Panc1 (cell line): ENCODE data around the gene CRMP1. TPM values are rescaled to one million over a fixed set of nuclear protein-coding genes. Genes with fewer than 3 reads are reported as not detected.
"Not testable (repeated sequence)": the region's sequence is repeated elsewhere in the genome, so short reads cannot be mapped to it uniquely, and the experiment has no call there.

Source experiments
- ATAC-seq: fragments of 200-7000 bp; cut with Tn5 transposase; 2 replicates; pipeline ENCODE4 v1.9.1; 2020; ENCODE audit warnings: mild to moderate bottlenecking, moderate library complexity
- BruUV-seq: library from RNA; stranded (reverse); fragments of 400-500 nt; replicated peaks from 2 replicates; lab custom pipeline; 2021; lab: Mats Ljungman, UMichigan
- CTCF ChIA-PET: fragments of 300-600 bp; sonication (Branson Sonifier 250); formaldehyde crosslinking; loops from one replicate; lab custom pipeline; 2022; ENCODE audit warnings: antibody characterized with exemption; lab: Charles Lee
- POLR2A ChIA-PET: fragments of 300-600 bp; sonication (Branson Sonifier 250); formaldehyde crosslinking; loops from one replicate; lab custom pipeline; 2022; ENCODE audit warnings: antibody characterized with exemption; lab: Charles Lee
- DNase-seq: peaks from one replicate; pipeline ENCODE4 v3.0.0-alpha.2; 2010; ENCODE audit warnings: low read depth, low spot score
- H3K27ac ChIP-seq: 2 replicates; pipeline ENCODE4 v1.5.1; 2011; ENCODE audit warnings: mild to moderate bottlenecking, low read length, inconsistent platforms
- H3K27me3 ChIP-seq: fragments of 200-500 bp; sonication (Bioruptor generic); 2 replicates; pipeline ENCODE4 v1.6.0; 2014; ENCODE audit warnings: low read length, inconsistent platforms; ENCODE audit not compliant: control insufficient read depth, insufficient read depth
- H3K36me3 ChIP-seq: fragments of 200-500 bp; sonication (Bioruptor generic); 2 replicates; pipeline ENCODE4 v1.5.1; 2014; ENCODE audit warnings: inconsistent platforms, mild to moderate bottlenecking, low read length, moderate library complexity; ENCODE audit not compliant: control insufficient read depth, insufficient read depth
- H3K4me1 ChIP-seq: 2 replicates; pipeline ENCODE4 v1.5.1; 2011; ENCODE audit warnings: inconsistent platforms, mild to moderate bottlenecking, low read length, moderate library complexity; ENCODE audit not compliant: control insufficient read depth, insufficient read depth
- H3K4me3 ChIP-seq, 2 experiments: 2 replicates each; pipeline ENCODE4 v1.5.1; 2011 to 2012; ENCODE audit warnings: low read depth in 2 of 2, low read length in 2 of 2, mild to moderate bottlenecking in 2 of 2, inconsistent platforms in 1 of 2, moderate library complexity in 1 of 2
- H3K9me3 ChIP-seq: fragments of 200-500 bp; sonication (Bioruptor generic); 2 replicates; pipeline ENCODE4 v1.5.1; 2014; ENCODE audit warnings: low read depth, mild to moderate bottlenecking, inconsistent platforms, low read length, moderate library complexity; ENCODE audit not compliant: control insufficient read depth, insufficient read depth
- POLR2AphosphoS5 ChIP-seq: IDR thresholded peaks from 2 replicates; pipeline ENCODE4 v1.6.1; 2012; ENCODE audit warnings: mild to moderate bottlenecking, low read depth, low read length, moderate library complexity
- REST ChIP-seq, 2 experiments: IDR thresholded peaks; 2 replicates each; pipeline ENCODE4 v1.6.1; 2011 to 2012; ENCODE audit warnings: low read depth in 2 of 2, control low read depth in 1 of 2, low read length in 1 of 2, mild to moderate bottlenecking in 1 of 2, moderate library complexity in 1 of 2; ENCODE audit not compliant: insufficient read depth in 1 of 2
- SIN3A ChIP-seq: IDR thresholded peaks from 2 replicates; pipeline ENCODE4 v1.6.1; 2012; ENCODE audit warnings: low read depth, mild to moderate bottlenecking, low read length, moderate library complexity, borderline replicate concordance; ENCODE audit not compliant: insufficient read depth
- TCF7L2 ChIP-seq: IDR thresholded peaks from 2 replicates; pipeline ENCODE4 v1.6.1; 2011; ENCODE audit warnings: mild to moderate bottlenecking, low read depth, low read length, inconsistent platforms
- in situ Hi-C: cut with HindIII; loops from 2 replicates; pipeline ENCODE4 v1.10.0; 2016; ENCODE audit warnings: low sequenced_read_pairs, low pct_unique_long_range_greater_than_20kb
- intact Hi-C: fragments of 100-400 bp; cut with micrococcal nuclease; formaldehyde crosslinking; loops from one replicate; pipeline ENCODE4 v1.10.0; 2022; ENCODE audit not compliant: unreplicated experiment
- total RNA-seq: library from RNA; stranded (reverse); gene quantifications from one replicate; pipeline ENCODE4 v1.2.1, GENCODE V29; 2021; ENCODE audit not compliant: unreplicated experiment
- TF ChIP-seq, protein P1 (sequence below): fragments of 450-650 bp; IDR thresholded peaks from 2 replicates; pipeline ENCODE4 v1.5.1; 2017; ENCODE audit warnings: mild to moderate bottlenecking

The CRMP1 gene
- total RNA-seq, 1 experiment from 2014 or later = 0.28 TPM

GRCh38 chr4:5857199-5857598 is 35.7 kb downstream of the CRMP1 start:
- ATAC-seq (no peak), DNase-seq (no peak)
- BruUV-seq = no TSS peak
- no peaks in the 10 kb centered on the region for H3K36me3 ChIP-seq
- TF ChIP-seq, protein P1, sequence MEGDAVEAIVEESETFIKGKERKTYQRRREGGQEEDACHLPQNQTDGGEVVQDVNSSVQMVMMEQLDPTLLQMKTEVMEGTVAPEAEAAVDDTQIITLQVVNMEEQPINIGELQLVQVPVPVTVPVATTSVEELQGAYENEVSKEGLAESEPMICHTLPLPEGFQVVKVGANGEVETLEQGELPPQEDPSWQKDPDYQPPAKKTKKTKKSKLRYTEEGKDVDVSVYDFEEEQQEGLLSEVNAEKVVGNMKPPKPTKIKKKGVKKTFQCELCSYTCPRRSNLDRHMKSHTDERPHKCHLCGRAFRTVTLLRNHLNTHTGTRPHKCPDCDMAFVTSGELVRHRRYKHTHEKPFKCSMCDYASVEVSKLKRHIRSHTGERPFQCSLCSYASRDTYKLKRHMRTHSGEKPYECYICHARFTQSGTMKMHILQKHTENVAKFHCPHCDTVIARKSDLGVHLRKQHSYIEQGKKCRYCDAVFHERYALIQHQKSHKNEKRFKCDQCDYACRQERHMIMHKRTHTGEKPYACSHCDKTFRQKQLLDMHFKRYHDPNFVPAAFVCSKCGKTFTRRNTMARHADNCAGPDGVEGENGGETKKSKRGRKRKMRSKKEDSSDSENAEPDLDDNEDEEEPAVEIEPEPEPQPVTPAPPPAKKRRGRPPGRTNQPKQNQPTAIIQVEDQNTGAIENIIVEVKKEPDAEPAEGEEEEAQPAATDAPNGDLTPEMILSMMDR = no peak
- no peak for TF ChIP-seq REST (IDR thresholded peaks at IDR 0.05; ENCODE audit: insufficient read depth in 1 of 2, low read depth in 2 of 2, low read length in 1 of 2)
- TF ChIP-seq TCF7L2 = no peak
- TF ChIP-seq POLR2AphosphoS5 = no peak
- no peak for TF ChIP-seq SIN3A
- in situ Hi-C loops (no loop called here), intact Hi-C loops (no loop called here)
- ChIA-PET CTCF (no interaction called here), POLR2A (no interaction called here)
- no peaks in the 10 kb centered on the region for H3K9me3 ChIP-seq
- no peak overlapping the region for H3K4me3 ChIP-seq
- no peaks in the 10 kb centered on the region; the same call in 1 of the 2 replicates for H3K27me3 ChIP-seq
- no peak overlapping the region for H3K27ac ChIP-seq
- no peaks in the 10 kb centered on the region for H3K4me1 ChIP-seq

DNA sequence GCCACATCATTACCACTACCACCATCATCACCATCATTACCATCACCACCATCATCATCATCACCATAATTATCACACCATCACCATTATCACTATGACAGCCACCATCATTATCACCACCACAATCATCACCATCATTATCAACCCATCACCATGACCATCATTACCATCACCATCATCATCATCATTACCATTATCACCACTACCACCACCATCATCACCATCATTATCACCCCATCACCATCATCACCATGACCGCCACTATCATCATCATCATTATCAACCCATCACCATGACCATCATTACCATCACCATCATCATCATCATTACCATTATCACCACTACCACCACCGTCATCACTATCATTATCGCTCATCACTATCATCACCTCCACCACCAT is 36.5 kb downstream of the CRMP1 start:
- CTCF ChIA-PET, POLR2A ChIA-PET, in situ Hi-C loops, H3K9me3 ChIP-seq, intact Hi-C loops, H3K4me3 ChIP-seq, BruUV-seq, H3K36me3 ChIP-seq, ATAC-seq, DNase-seq, H3K4me1 ChIP-seq, H3K27ac ChIP-seq, H3K27me3 ChIP-seq: not testable (repeated sequence)

- TF ChIP-seq, protein P1 = no peak
- TF ChIP-seq TCF7L2 = no peak
- no peak for TF ChIP-seq POLR2AphosphoS5
- TF ChIP-seq REST (IDR thresholded peaks at IDR 0.05; ENCODE audit: insufficient read depth in 1 of 2, low read depth in 2 of 2, low read length in 1 of 2) = no peak
- no peak for TF ChIP-seq SIN3A
- no TSS peak for BruUV-seq
- in situ Hi-C loops (no loop called here), intact Hi-C loops (no loop called here)
- Histone ChIP-seq H3K27me3 (no peaks in the 10 kb centered on the region; the same call in 1 of the 2 replicates), H3K27ac (no peak overlapping the region), H3K4me3 (no peak overlapping the region), H3K36me3 (no peaks in the 10 kb centered on the region), H3K4me1 (no peaks in the 10 kb centered on the region), H3K9me3 (no peaks in the 10 kb centered on the region)
- ChIA-PET CTCF (no interaction called here), POLR2A (no interaction called here)
- ATAC-seq = no peak
- no peak for DNase-seq
Observed at GRCh38 chr4:5854929-5855328, 38.0 kb downstream of the CRMP1 start.
